ENCODE data around the gene SMIM31.

Gene SMIM31

DNA sequence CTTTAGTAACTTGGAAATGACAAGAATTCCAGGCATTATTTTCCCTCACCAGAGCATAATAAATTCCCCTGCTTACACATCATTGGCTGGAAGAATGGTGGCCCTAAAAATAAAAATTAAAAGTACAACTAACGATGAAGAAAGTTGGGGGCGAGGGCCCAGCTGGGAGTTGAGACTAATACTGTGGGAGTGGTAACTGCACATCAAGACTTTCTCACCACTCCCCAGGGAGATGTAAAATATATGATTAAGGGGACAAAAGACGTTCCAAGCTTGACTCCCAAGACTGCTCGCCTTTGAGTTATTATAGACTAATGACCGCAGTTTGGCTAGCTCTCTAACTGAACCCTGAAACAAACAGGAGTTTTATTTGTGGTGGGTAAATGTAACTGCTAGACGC, 30.0 kb downstream of the SMIM31 start:
- DNase-seq (ENCODE audit: low spot score) = no peak

- no peak for DNase-seq (ENCODE audit: low spot score)
These were observed 35.1 kb downstream of the SMIM31 start for GRCh38 chr4:164789047-164789446.

DNA sequence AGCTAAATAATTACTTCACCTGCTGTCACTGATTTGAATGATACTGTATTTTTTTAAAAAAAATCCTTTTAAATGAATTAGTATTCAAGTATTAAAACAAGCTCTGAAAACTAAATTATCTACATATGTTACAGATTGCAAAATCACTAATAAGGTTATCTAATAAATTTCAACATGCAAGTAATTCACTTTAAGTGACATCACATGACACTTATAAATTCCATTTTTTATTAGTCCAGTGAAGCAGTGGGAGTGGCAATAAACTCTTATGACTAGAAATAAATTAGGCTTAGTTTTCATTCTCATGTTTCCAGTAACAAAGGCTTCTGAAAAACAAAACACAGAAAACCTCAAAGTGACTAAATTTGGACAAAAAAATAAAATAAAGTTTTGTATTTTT, 36.3 kb downstream of the SMIM31 start:
- DNase-seq (ENCODE audit: low spot score) = no peak

- DNase-seq (ENCODE audit: low spot score) = no peak
These were observed 45.5 kb downstream of the SMIM31 start for GRCh38 chr4:164799410-164799809.

- DNase-seq (ENCODE audit: low spot score) = no peak
These were observed 46.9 kb downstream of the SMIM31 start for GRCh38 chr4:164800786-164801185.

- no peak for DNase-seq (ENCODE audit: low spot score)
These were observed 48.5 kb downstream of the SMIM31 start for GRCh38 chr4:164802301-164802901.

DNA sequence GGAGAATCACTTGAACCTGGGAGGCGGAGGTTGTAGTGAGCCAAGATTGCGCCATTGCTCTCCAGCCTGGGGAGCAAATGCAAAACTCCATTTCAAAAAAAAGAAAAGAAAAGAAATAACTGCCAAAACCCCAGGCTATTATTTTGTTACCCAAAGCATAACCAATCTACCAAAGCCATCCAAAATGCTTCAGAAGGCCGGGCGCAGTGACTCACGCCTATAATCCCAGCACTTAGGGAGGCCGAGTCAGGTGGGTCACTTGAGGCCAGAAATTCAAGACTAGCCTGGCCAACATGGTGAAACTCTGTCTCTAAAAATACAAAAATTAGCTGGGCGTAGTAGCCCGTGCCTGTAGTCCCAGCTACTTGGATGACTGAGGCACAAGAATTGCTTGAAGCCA, 49.8 kb downstream of the SMIM31 start:
- DNase-seq (ENCODE audit: low spot score) = no peak

DNA sequence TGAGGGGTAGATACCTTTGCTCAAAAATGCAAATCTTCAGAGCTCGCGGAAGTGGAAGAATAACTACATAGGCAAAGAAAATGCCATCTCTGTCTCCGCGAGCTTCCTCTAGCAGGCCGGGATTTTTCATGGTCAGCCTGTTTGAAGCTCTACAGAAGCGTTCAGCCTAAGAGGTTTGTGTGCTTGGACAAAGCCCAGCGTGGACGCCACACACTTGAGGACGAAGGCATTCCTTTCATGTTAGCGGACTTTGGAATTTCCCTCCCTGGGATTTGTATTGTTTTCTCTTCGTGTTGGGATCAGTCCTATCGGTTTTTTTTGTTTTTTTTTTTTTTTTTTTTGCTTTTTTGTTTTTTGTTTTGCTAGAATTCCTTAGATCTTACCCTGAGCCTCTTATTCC, 53.7 kb downstream of the SMIM31 start:
- DNase-seq (ENCODE audit: low spot score) = no peak

- no peak for DNase-seq (ENCODE audit: low spot score)
These were observed 59.6 kb downstream of the SMIM31 start for GRCh38 chr4:164813554-164813953.

GRCh38 chr4:164815711-164816110, 61.8 kb downstream of the SMIM31 start:
- DNase-seq (ENCODE audit: low spot score) = no peak

- no peak for DNase-seq (ENCODE audit: low spot score)
These were observed 65.4 kb downstream of the SMIM31 start for GRCh38 chr4:164819366-164819765.

DNA sequence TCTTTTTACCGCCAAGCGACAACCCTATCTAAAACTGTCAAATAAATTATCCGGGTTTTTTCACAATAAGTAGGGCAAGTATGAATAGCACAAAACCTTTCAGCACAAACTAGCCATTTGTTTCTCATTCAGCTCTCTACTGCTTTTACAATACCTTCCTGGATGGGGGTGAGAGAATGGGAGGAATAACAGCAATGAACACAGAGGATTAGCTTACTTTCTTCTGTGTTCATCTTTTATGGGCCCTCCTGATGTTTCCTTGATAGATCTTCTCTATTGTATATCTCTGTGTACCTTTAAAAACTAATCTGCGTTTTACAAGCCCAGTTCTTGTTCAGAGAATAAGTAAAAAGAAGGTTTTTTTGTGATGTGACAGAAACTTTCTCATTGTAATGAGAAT, 67.8 kb downstream of the SMIM31 start:
- no peak for DNase-seq (ENCODE audit: low spot score)

DNA sequence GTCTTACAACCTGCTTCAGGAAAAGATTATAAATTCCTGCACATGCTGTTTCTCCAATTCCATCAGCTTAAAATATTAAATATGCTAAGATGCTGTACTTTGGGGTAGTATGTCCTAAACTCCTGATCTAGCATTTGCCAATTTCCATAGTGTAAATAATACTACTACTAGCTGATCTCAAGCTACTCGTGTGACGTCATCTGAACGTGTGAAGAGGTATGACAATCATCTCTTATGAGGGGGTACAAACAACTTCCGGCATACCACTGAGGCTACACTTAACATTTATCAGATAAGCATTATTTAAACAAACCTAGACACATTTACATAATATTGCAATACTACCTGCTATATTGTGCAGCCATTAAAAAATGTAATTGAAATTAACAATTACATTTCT, 70.7 kb downstream of the SMIM31 start:
- DNase-seq (ENCODE audit: low spot score) = no peak

DNA sequence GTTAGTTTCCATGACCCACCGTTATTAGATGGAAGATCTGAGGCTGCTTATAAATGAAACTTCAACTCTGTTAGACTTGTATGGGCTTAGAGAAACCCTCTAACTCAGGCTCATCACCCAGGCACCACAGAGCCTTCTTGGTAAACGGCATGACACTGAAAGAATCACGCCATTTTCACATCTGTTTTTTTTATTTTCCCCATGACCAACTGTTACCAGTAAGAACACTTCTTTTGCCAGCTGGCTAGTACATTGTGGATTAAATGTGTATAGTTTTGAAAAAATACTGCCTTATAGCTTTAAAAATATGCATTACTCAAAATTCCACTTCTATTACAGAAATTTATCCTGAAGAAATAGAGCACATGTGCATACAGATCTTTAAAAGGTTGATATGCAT, 75.0 kb downstream of the SMIM31 start:
- no peak for DNase-seq (ENCODE audit: low spot score)

DNA sequence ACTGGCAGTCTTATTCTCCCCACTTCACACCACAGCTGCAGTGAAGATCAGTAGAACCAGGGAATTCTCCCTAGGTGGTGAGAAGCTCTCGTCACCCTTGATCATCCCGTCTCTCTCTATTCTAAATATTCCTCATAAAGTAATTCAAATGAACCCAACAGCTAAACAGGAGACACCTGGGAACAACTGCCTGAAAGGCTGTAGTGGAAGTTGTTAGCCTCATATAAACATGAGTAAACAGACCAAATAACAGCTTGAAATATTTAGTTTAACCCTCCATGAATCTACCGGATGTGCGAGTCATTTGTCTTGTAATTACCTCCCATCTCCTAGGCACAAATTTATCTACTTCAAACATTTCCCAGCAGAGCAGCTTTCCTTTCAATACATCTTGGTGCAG, 92.6 kb downstream of the SMIM31 start:
- no peak for DNase-seq (ENCODE audit: low spot score)

- DNase-seq (ENCODE audit: low spot score) = no peak
These were observed 93.1 kb downstream of the SMIM31 start for GRCh38 chr4:164847016-164847415.

DNA sequence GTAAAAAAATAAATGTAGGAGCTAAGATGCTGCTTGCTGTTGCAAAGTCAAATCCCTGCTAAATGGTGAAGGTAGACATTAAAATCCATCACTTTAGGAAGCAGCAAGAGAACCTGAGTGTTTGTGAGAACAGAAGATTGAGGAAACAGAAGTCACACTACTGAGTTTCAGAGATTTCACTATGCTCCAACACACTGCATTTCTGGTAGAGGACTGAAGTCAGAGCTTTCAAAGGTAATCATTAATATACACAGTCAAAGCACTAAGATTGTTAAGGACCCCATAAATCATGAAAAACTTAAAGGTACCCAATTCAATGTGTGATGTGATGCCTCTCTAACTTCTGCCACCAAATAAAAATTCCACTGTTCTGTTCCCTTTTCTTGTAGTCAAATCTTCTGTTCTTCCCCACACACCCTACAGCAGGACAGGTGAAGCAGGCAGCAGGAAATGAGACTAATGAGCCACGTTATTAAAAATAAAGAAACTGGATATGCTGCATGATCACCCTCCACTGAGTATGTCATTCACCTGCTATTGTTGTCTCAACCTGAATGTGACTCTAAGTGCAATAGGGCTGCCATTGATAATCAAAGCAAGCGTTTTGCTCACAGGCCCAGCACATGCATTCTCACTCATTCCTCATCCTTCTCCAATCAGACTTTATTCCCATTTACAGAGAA, 94.2 kb downstream of the SMIM31 start:
- no peak for DNase-seq (ENCODE audit: low spot score)
